ENCODE data around the gene NKX6-2.

- TF ChIP-seq CTCF (IDR thresholded peaks at IDR 0.05; ENCODE audit: poor library complexity) (no peak), EZH2 (IDR thresholded peaks at IDR 0.05; ENCODE audit: borderline replicate concordance) (no peak), EZH2phosphoT487 (IDR thresholded peaks at IDR 0.05; ENCODE audit: low read depth, severe bottlenecking, unreplicated experiment) (no peak)
Observed at GRCh38 chr10:132766291-132766690, 19.7 kb downstream of the NKX6-2 start.
